Cardiac muscle cell (in vitro differentiated cells and primary cell): ENCODE measurements around the gene ALPL. TPM values are rescaled to one million over a fixed set of nuclear protein-coding genes. Genes with fewer than 3 reads are reported as not detected.

Experiments
- DNase-seq, 2 donors: peaks; one replicate each; pipeline versions ENCODE4 v3.0.0 to v3.0.0-alpha.2; 2010 to 2017; ENCODE audit warnings: low read depth in 1 of 2, low spot score in 1 of 2
- H3K27ac ChIP-seq: fragments of 200-600 bp; sonication (generic); 2 replicates; pipeline ENCODE4 v1.5.1; 2016
- H3K27me3 ChIP-seq: fragments of 200-600 bp; sonication (generic); 2 replicates; pipeline ENCODE4 v1.6.0; 2016; ENCODE audit warnings: control low read depth
- H3K36me3 ChIP-seq: fragments of 200-600 bp; sonication (generic); 2 replicates; pipeline ENCODE4 v1.5.1; 2016; ENCODE audit warnings: control low read depth
- H3K4me1 ChIP-seq: fragments of 200-600 bp; sonication (generic); 2 replicates; pipeline ENCODE4 v1.8.1; 2017; ENCODE audit warnings: low read depth, mild to moderate bottlenecking, mixed run types
- H3K4me3 ChIP-seq: fragments of 200-600 bp; sonication (generic); 2 replicates; pipeline ENCODE4 v1.5.1; 2016; ENCODE audit warnings: mild to moderate bottlenecking
- H3K9me3 ChIP-seq: fragments of 200-600 bp; sonication (generic); 2 replicates; pipeline ENCODE4 v1.5.1; 2017; ENCODE audit warnings: low read depth, mild to moderate bottlenecking, control low read depth
- CTCF ChIP-seq: IDR thresholded peaks from 2 replicates; pipeline ENCODE4 v1.5.1; 2012; ENCODE audit warnings: low read depth, mild to moderate bottlenecking, low read length
- polyA plus RNA-seq: library from polyadenylated mRNA; unstranded; fragments of >200 nt; fragmentation: Nextera tagmentation; extraction: Ambion mirVana; gene quantifications from 2 replicates; pipeline ENCODE4 v1.2.1, GENCODE V29; 2016
- total RNA-seq: library from RNA; depleted of rRNA; stranded (reverse); fragments of >200 nt; gene quantifications from 2 replicates; pipeline ENCODE4 v1.2.3, GENCODE V29; 2016

Gene ALPL
- total and polyA plus RNA-seq, 2 experiments from 2014 or later: 0.21 to 0.27 TPM

DNA sequence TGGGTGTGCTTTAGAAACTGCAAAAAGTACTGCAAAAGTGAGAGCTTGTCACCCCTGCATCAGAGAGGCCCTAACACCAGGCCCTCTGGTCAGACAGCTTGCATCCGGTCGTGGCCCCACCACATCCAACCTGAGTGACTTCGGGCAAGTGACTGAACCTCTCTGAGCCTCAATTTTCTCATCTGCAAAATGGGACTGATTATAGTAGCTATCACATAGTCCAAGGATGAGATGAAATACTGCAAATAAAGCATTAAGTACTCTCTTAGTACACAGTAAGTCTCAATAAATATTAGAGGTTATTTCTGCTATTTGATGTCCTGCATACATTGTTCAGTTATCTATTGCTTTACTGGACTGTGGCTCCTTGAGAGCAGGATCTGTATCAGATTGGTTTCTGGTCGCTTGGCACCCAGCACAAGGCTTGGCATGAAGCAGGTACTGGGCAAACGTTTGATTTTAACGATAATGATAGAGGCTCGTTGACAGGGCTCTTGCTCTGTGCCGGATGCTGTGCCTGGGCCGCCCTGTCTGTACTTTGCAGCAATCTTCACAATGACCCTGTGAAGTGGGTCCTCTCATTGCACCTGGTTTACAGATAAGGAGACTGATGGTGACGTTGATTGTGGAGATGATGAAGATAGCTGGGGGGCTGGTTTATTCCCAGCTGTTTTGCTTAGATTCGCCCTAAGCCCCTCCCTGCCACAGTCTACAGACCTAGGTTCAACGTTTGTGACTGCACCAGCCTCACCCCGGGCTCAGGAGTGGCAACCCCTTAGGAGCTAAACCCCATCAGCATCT lies 116.4 kb downstream of the ALPL start:
- H3K9me3 ChIP-seq: no peaks in the 10 kb centered on the region
- TF ChIP-seq CTCF: no peak
- H3K4me1 ChIP-seq: no peaks in the 10 kb centered on the region
- H3K27me3 ChIP-seq: no peaks in the 10 kb centered on the region
- DNase-seq: no peak
- H3K27ac ChIP-seq: no peak overlapping the region
- no peak overlapping the region for H3K4me3 ChIP-seq
- no peaks in the 10 kb centered on the region for H3K36me3 ChIP-seq

DNA sequence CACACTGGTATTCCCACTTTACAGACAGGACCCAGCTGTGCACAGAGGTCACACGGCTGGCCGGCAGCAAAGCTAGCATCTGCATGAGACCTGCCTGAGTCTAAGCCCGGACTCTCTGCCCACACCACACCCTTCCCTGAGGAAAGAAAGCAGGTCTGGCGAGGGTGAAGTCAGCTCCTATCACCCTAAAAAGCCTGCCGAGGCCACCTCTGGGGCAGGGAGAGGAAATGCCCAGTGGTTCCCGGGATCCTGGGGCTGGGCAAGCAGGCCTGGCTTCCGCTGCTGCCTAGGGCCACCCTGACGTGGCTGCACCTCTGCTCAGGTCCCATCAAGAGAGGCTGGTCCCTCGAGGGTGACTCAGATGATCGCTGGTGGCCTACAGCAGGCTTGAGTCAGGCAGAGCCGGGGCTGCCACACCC lies 117.7 kb downstream of the ALPL start:
- H3K27me3 ChIP-seq: no peaks in the 10 kb centered on the region
- H3K9me3 ChIP-seq: no peaks in the 10 kb centered on the region
- no peaks in the 10 kb centered on the region for H3K4me1 ChIP-seq
- H3K27ac ChIP-seq: no peak overlapping the region
- no peak for TF ChIP-seq CTCF
- DNase-seq: no peak
- no peak overlapping the region for H3K4me3 ChIP-seq
- no peaks in the 10 kb centered on the region for H3K36me3 ChIP-seq

Other genes starting within 250 kb of the ALPL start
- gene ECE1, start 219.0 kb upstream of the ALPL start, total RNA-seq: 43.8 and 59.1 TPM in 2 replicates
- 42.4 and 57.8 TPM in 2 replicates for gene ECE1, start 219.0 kb upstream of the ALPL start, polyA plus RNA-seq
- 10.4 and 13.8 TPM in 2 replicates for gene NBPF3, start 69.3 kb upstream of the ALPL start, total RNA-seq
- 7.5 and 8.1 TPM in 2 replicates for gene NBPF3, start 69.3 kb upstream of the ALPL start, polyA plus RNA-seq
- 4.1 and 7.4 TPM in 2 replicates for gene RAP1GAP, start 159.9 kb downstream of the ALPL start, total RNA-seq
- gene RAP1GAP, start 159.9 kb downstream of the ALPL start, polyA plus RNA-seq: 5.8 and 9.8 TPM in 2 replicates